GM19324 (cell line): ENCODE results near the gene PCDHB10.
"Not testable (repeated sequence)": the region's sequence is repeated elsewhere in the genome, so short reads cannot be mapped to it uniquely, and the experiment has no call there.

Source experiments
- ATAC-seq: cut with Tn5 transposase; IDR thresholded peaks from one replicate; pipeline ENCODE4 v1.9.1; 2021; ENCODE audit warnings: mild to moderate bottlenecking, moderate library complexity; ENCODE audit not compliant: unreplicated experiment, low FRiP score

Gene PCDHB10

GRCh38 chr5:141235922-141236321 is 43.8 kb downstream of the PCDHB10 start:
- ATAC-seq = not testable (repeated sequence)

GRCh38 chr5:141236516-141237313 is 44.6 kb downstream of the PCDHB10 start:
- ATAC-seq = no peak

- ATAC-seq = no peak
Measured at GRCh38 chr5:141241496-141241895, 49.3 kb downstream of the PCDHB10 start.
